ENCODE results near the gene PIP5K1A. TPM values are rescaled to one million over a fixed set of nuclear protein-coding genes. Genes with fewer than 3 reads are reported as not detected.

The PIP5K1A gene
- total and polyA plus RNA-seq, 9 of the 15 experiments (the other 6 are each of a cell fraction or from before 2014, with no cell fraction given), result 1.9 to 42.4 (median 18.8) TPM

DNA sequence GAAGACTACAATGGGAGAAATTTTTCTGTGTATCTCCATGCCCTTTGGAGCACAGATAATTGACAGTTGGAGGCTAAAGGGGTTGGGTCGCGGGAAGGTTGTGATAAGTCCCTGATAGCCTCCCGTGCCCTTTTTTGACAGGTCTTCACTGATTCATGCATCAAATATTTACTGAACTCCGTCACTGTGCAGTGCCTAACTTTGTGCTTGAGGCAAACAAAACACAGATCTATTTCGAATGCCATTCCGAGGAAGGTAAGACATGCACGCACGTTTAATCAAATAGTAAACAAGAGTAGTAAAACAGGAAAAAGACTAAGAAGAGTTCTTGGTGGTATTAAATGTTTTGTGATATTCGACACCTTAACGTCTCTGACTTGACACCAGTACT is 494 bp upstream of the PIP5K1A start (continued):
- no peak for TF ChIP-seq NONO (IDR thresholded peaks at IDR 0.05; ENCODE audit: low read depth in 2 of 2, low read length in 1 of 2)
- no peak for TF ChIP-seq HLTF (IDR thresholded peaks at IDR 0.05)
- no peak for TF ChIP-seq NFIX (CRISPR knock-in tag; IDR thresholded peaks at IDR 0.05; ENCODE audit: low read depth)
- TF ChIP-seq ZSCAN32 (CRISPR knock-in tag; IDR thresholded peaks at IDR 0.05), result no peak
- TF ChIP-seq, protein P1, sequence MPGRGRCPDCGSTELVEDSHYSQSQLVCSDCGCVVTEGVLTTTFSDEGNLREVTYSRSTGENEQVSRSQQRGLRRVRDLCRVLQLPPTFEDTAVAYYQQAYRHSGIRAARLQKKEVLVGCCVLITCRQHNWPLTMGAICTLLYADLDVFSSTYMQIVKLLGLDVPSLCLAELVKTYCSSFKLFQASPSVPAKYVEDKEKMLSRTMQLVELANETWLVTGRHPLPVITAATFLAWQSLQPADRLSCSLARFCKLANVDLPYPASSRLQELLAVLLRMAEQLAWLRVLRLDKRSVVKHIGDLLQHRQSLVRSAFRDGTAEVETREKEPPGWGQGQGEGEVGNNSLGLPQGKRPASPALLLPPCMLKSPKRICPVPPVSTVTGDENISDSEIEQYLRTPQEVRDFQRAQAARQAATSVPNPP (IDR thresholded peaks at IDR 0.05; ENCODE audit: borderline replicate concordance, insufficient read depth, insufficient read length), result no peak
- TF ChIP-seq ZEB2 (IDR thresholded peaks at IDR 0.05), result no peak
- no peak for TF ChIP-seq SPI1 (IDR thresholded peaks at IDR 0.05; ENCODE audit: borderline replicate concordance, low read depth, low read length)
- peak; percentile 26; the same call in 1 of the 2 replicates for TF ChIP-seq ARID1B (IDR thresholded peaks at IDR 0.05)
- no peak for TF ChIP-seq CEBPG (CRISPR knock-in tag; IDR thresholded peaks at IDR 0.05)
- no peak for TF ChIP-seq CEBPG (tag; conservative IDR thresholded peaks at IDR 0.05 in 1 of 2, IDR thresholded peaks at IDR 0.05 in 1 of 2)
- TF ChIP-seq, protein P2, sequence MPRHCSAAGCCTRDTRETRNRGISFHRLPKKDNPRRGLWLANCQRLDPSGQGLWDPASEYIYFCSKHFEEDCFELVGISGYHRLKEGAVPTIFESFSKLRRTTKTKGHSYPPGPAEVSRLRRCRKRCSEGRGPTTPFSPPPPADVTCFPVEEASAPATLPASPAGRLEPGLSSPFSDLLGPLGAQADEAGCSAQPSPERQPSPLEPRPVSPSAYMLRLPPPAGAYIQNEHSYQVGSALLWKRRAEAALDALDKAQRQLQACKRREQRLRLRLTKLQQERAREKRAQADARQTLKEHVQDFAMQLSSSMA (CRISPR knock-in tag; IDR thresholded peaks at IDR 0.05), result no peak
- TF ChIP-seq, protein P3, sequence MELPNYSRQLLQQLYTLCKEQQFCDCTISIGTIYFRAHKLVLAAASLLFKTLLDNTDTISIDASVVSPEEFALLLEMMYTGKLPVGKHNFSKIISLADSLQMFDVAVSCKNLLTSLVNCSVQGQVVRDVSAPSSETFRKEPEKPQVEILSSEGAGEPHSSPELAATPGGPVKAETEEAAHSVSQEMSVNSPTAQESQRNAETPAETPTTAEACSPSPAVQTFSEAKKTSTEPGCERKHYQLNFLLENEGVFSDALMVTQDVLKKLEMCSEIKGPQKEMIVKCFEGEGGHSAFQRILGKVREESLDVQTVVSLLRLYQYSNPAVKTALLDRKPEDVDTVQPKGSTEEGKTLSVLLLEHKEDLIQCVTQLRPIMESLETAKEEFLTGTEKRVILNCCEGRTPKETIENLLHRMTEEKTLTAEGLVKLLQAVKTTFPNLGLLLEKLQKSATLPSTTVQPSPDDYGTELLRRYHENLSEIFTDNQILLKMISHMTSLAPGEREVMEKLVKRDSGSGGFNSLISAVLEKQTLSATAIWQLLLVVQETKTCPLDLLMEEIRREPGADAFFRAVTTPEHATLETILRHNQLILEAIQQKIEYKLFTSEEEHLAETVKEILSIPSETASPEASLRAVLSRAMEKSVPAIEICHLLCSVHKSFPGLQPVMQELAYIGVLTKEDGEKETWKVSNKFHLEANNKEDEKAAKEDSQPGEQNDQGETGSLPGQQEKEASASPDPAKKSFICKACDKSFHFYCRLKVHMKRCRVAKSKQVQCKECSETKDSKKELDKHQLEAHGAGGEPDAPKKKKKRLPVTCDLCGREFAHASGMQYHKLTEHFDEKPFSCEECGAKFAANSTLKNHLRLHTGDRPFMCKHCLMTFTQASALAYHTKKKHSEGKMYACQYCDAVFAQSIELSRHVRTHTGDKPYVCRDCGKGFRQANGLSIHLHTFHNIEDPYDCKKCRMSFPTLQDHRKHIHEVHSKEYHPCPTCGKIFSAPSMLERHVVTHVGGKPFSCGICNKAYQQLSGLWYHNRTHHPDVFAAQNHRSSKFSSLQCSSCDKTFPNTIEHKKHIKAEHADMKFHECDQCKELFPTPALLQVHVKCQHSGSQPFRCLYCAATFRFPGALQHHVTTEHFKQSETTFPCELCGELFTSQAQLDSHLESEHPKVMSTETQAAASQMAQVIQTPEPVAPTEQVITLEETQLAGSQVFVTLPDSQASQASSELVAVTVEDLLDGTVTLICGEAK (IDR thresholded peaks at IDR 0.05), result peak; percentile 31
- TF ChIP-seq, protein P3 (CRISPR knock-in tag; IDR thresholded peaks at IDR 0.05), result no peak
- TF ChIP-seq, protein P4, sequence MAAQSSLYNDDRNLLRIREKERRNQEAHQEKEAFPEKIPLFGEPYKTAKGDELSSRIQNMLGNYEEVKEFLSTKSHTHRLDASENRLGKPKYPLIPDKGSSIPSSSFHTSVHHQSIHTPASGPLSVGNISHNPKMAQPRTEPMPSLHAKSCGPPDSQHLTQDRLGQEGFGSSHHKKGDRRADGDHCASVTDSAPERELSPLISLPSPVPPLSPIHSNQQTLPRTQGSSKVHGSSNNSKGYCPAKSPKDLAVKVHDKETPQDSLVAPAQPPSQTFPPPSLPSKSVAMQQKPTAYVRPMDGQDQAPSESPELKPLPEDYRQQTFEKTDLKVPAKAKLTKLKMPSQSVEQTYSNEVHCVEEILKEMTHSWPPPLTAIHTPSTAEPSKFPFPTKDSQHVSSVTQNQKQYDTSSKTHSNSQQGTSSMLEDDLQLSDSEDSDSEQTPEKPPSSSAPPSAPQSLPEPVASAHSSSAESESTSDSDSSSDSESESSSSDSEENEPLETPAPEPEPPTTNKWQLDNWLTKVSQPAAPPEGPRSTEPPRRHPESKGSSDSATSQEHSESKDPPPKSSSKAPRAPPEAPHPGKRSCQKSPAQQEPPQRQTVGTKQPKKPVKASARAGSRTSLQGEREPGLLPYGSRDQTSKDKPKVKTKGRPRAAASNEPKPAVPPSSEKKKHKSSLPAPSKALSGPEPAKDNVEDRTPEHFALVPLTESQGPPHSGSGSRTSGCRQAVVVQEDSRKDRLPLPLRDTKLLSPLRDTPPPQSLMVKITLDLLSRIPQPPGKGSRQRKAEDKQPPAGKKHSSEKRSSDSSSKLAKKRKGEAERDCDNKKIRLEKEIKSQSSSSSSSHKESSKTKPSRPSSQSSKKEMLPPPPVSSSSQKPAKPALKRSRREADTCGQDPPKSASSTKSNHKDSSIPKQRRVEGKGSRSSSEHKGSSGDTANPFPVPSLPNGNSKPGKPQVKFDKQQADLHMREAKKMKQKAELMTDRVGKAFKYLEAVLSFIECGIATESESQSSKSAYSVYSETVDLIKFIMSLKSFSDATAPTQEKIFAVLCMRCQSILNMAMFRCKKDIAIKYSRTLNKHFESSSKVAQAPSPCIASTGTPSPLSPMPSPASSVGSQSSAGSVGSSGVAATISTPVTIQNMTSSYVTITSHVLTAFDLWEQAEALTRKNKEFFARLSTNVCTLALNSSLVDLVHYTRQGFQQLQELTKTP (IDR thresholded peaks at IDR 0.05; ENCODE audit: low read depth in 1 of 2, partially characterized antibody in 2 of 2), result peak in 1 of 2 experiments; percentile 69

Data from K562 (cell line).